Fibroblast of skin of scalp (primary cell): Measurements from ENCODE around the gene BAIAP2L2.
"Not testable (repeated sequence)": the region's sequence is repeated elsewhere in the genome, so short reads cannot be mapped to it uniquely, and the experiment has no call there.

ENCODE experiments used
- DNase-seq: peaks from one replicate; pipeline ENCODE4 v3.0.0-alpha.2; 2013

The BAIAP2L2 gene

DNA sequence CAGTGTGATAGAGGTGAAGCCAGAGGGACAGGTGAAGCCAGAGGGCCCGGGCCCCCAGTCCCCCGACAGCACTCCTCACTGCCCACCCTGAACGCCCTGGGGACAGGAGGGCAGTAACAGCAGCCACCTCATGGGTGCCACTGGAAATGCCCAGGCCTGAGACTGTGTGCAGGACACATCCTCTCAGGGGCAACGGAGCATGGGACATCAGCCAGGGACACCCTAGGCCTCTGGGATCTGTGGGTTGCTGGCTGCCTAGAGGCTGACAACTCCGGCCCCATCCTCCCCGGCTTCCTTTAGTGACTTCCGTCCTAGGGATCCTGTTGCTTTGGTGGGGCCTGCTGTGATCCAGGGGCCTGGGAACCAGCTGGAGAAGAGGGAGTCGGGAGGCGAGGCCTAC is 17.4 kb upstream of the BAIAP2L2 start:
- DNase-seq: no peak

DNA sequence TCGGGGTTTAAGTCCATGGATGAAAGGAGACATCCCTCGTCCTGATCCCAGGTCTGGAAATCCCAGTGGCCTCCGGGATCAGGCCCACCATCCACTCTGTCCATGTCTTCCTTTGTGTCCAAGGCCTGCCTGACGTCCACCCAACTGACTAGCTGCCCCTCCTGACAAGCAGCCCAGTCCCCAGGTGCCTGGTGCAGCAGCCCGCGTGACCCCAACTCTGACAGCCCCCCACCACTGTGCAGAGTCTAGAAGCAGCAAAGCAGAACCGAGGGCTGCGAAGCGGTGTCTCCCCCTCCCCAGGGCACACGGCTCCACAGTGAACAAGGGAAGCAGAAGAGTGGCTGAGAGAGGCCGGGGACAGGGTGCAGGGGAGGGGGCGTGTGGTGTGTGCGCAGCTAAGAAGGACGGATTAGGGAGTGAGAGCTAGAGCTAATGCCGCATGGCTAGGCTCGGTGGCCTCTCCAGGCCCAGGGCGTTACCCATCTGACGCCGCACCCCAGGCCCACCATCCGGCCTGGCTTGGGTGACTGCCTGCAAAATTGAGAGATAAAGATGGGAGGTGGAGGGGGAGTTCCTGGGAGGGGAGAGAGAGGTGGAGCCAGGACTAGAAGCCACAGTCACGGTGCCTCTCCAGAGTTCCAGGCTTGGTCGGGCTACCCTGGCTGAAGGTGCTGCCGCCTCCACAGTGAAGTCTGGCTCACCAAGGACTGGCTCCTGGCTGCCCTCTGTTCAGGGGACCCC is 16.6 kb upstream of the BAIAP2L2 start:
- no peak for DNase-seq

DNA sequence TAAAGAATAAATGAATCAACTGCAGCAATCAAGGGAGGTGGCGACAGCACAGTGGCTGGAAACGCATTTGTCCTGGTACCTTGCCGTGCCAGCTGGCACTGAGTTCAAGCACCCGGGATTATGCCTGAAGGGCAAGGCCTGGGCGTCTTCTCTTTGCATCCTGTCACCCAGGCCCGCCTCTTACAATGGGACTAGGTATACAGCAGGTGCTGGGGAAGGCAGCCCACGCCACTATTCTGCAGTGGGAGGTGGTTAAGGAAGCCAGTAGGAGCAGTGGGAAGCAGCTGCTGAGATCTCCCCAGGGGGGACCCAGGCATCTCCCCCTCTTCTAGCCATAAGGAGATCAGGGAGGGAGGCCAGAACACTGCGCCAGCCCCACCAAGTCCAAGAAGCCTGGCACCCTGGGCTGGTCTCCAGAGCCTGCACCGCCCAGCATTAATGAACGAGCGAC is 15.3 kb upstream of the BAIAP2L2 start:
- DNase-seq: no peak

DNA sequence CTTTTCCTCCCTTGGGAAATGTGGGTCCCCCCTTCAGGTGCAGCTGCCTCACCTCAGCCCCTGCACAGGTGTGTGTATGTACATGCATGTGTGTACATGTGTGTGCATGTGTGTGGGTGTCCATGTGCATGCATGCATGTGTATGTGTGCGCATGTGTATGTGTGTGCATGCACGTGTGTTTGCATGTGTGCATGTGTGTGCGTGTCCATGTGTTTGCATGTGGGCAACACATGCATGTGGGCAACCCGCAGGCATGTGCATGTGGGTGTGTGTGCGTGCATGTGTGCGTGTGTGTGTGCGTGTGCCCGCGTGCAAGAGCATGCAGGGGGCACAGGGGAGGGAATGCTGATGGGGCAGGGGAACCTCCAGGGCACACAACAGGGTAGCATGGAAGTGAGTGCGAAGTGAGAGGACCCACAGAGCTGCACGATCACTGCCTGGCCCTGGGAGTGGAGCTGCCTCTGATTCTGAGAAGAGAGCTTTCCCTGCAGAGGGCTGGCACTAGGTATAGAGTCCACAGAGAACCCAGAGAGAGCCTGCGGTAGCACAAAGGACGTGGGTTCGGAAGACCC is 14.6 kb upstream of the BAIAP2L2 start:
- no peak for DNase-seq

DNA sequence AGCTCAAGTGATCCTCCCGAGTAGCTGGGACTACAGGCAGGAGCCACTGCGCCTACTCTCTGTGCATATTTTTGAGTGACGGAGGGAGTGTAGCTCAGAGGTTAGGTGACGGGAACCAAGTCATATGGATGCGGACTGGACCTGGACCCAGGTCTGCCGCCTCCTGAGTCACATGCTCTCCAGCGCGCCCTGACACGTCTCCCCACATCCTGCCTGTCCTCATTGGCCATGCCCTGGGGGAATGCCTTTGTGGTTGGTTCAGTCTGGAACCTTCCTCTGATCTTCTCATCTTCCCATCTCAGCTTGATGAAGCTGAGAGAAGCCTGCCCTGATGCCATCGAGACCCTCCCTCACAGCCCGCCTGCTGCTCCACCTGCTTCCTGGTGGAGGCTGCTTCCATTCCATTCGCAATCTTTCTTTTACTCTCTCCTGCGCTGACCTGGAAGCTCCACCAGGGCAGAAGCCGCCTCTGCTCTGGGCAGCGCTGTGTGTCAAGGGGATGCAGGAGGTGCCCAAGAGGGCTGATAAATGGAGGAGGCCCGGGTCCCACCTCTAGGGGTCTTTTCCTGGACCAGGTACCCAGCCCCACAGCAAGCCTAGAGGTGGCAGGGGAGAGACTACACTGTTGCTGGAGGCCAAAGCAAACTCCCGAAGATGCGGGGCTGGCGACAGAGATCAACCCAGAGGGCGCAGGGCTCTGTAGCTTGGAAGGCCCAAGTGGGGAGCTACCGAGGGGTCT is 13.9 kb upstream of the BAIAP2L2 start:
- DNase-seq: no peak

DNA sequence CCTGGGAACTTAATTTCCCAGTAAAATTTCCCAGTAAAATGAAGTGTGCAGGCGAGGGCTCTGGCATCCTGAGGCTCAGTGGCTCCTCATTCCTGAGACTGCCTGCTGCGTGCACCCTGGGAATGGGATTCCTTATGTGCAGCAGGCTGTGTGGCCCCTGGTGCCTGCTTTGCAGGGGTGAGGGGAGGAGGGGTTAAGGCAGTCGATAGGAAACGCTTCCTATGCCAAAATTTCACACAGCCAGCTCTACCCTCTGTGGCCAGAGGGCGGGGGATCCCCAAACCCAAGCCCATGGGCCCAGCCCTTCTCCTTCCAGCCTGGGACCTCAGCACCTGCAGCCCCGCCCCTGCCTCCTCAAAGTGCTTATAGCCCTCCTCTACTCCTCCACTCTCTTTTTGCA is 12.1 kb upstream of the BAIAP2L2 start:
- no peak for DNase-seq

DNA sequence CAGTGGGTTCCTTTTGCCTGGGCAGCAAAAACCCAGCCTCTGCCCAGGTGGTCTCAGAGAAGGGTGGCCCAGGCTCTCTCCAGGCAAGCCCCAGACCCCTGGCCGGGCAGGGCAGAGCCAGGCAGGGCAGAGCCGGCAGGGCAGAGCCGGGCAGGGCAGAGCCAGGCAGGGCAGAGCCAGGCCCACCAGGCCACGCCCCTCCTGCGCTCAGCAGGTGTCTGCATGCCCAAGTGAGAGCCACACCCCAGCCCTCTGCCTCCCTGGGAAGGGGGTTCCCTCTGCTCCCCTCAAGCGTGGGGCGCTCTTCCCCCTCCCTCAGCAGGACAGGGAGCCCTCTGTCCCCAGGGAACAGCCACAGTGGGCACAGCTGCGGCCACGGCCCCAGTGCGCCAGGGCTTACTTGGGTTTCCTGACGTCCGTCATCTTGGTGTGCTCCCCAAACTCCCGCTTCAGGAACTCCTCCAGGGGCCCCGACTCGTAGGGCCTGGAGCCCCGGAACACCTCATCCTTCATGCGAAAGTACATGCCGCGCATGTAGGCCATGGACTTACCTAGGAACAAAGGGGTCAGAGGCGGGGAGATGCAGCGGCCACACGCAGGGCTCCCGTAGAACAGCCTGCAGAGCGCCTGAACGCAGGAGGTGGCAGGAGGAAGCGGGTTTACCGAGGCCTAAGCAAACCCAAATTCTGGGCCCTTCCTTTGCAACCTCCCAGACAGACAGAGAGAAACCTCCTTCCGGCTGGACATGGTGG is 10.1 kb upstream of the BAIAP2L2 start:
- DNase-seq: no peak

DNA sequence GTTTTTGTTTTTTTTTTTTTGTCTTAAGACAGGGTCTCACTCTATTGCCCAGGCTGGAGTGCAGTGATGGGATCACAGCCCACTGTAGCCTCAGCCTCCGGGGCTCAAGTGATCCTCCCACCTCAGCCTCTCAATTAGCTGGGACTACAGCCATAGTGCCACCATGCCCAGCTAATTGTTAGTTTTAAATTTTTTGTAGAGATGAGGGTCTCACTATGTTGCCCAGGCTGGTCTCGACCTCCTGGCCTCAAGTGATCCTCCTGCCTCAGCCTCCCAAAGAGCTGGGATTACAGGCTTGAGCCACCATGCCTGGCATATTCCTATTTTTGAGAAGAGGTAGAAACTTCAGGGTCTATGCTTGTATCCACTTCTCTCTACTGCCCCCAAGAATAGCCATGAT is 8.3 kb upstream of the BAIAP2L2 start:
- DNase-seq: not testable (repeated sequence)

DNA sequence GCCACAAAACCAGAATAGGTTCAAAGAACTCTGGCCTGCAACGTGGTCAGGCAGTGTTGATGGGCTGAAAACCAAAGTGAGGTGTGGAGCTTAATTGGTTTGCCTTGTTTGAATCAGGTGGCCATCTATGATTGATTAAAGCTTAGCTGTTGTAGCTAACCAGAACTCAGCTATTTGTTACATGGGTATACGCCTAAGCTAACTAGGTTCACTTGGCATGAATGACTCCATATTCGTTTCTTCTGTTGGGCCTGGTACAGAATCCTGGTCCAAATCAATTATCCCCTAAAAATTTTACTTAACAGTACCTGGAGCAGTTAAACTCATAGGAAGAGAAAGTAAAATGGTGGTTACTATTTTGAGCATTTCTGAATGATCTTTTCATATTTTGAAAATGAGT is 7.7 kb upstream of the BAIAP2L2 start:
- DNase-seq: no peak

DNA sequence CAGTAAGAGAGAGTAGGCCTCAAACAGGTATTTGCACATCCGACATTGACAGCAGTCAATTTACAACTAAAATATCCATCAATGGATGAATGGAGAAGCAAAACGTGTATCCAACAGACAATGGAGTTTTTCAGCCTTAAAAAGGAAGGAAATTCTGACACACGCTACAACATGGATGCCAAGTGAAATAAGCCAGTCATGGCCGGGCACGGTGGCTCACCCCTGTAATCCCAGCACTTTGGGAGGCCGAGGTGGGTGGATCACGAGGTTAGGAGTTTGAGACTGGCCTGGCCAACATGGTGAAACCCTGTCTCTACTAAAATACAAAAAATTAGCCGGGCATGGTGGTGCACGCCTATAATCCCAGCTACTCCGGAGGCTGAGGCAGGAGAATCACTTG is 7.1 kb upstream of the BAIAP2L2 start:
- DNase-seq: not testable (repeated sequence)

DNA sequence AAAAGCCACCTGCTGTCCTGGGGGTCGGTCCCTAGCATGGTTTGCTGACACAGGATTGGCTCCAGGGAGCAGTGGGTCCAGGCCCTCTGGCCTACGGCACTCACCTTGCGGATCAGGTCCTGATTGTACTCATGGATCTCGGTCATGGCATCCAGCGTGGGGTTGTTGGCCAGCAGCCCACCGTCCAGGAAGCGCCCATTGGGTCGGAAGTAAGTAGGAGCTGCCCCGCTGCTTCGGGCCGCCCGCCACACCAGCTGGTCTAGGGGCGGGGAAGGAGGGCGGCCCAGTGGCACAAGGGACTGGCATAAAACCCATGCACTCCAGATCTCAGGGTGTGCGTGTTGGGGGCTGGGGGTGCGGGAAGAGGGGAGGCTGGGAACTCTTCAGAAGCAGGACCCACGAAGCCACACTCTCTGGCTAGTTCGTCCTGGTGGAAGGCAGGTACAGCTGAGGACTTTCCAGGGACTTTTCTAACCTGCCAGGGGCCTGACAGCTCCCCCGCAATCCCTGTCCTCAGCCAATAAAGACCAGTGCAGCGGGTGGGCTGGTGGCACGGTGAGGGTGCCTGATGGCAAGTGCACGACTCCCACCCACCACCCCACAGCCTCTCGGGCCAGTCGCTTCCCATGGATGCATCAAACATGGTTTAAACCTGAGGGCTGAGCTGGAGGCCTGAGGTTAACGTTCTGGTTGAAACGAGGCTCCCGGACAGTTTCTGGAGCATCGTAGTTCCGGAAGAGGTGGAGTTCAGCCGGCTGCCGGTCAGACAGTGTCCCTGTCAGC is 5.1 kb upstream of the BAIAP2L2 start:
- no peak for DNase-seq

DNA sequence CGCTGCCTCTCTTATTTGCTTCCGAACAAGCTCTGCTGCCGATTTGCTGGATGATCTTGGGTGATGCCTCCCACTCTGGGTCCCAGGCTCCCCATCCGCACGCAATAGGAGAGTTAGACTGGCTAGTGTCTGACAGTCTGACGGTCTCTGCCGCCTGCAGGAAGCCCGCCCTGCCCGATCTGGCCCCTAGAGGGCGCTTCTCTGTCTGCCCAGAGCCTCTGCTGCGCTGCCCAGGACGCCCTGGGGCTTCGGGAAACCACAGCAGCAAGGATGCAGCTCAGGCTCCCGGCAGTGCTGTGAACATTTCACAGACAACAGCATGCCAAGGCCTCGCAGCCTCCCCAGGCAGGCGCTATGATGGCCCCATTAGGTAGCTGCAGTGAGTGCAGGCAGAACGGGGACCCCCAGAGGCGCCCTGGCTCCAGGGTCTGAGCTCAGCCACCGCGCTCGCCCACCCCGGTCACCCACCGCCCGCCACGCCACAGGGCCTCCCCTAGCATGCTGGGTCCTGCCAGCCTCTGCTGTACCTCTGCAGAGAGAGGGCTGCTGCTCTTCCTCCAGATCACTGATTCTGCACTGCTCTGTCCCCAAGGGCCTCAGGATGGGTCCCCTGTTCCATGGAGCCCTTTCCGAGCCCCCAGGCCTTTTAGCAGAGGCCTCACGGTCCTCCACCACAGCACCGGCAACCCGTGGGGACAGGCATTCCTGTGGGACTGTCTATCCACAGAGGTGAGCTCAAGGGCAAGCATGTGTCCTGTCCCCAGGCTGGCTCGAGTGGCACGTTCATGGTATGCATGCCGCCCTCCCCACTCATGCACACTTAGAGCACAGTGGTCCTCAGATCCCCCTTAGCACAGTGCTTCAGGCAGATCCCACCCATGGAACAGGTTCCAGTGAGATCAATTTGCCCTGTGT is 4.3 kb upstream of the BAIAP2L2 start:
- DNase-seq: peak; percentile 86

DNA sequence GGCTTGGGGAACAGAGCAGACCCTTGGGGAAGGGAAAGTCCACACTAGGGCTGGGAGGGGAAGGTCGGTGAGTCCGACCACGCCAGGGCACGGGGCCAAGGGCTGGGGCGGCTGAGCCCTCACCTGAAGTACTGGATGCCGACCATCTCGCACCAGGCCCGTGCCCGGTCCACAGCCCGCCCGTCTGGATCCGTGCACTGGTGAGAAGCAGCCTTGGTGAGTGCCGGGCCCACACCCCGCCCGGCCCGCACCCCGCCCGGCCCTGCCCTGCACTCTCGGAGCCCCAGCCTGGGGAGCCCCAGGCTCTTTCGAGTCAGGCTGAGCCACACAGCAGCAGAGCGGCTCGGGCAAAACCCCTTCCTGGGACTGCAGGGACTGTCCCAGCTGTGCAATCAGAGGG is 1.9 kb upstream of the BAIAP2L2 start:
- no peak for DNase-seq

DNA sequence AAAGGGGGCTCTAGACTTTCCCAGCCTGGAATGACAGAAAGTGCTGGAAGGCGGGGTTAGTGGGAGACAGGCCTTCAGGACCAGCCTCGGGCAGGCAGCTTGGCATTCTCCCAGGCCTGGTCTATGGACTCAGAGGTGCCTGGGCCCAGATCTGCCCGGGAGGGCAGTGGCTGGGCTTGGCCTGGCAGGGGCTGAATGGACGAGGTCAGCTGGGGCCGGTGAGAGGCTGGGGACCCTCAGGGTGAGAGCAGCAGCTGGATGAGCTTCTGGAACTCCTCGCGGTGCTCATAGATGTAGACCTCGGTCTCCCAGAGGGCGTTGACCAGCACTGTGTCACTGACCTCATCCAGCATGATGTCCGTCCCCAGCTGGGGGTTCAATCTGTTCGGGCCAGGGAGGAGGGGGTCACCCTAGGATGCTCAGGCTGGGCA is 1.5 kb upstream of the BAIAP2L2 start:
- DNase-seq: no peak

DNA sequence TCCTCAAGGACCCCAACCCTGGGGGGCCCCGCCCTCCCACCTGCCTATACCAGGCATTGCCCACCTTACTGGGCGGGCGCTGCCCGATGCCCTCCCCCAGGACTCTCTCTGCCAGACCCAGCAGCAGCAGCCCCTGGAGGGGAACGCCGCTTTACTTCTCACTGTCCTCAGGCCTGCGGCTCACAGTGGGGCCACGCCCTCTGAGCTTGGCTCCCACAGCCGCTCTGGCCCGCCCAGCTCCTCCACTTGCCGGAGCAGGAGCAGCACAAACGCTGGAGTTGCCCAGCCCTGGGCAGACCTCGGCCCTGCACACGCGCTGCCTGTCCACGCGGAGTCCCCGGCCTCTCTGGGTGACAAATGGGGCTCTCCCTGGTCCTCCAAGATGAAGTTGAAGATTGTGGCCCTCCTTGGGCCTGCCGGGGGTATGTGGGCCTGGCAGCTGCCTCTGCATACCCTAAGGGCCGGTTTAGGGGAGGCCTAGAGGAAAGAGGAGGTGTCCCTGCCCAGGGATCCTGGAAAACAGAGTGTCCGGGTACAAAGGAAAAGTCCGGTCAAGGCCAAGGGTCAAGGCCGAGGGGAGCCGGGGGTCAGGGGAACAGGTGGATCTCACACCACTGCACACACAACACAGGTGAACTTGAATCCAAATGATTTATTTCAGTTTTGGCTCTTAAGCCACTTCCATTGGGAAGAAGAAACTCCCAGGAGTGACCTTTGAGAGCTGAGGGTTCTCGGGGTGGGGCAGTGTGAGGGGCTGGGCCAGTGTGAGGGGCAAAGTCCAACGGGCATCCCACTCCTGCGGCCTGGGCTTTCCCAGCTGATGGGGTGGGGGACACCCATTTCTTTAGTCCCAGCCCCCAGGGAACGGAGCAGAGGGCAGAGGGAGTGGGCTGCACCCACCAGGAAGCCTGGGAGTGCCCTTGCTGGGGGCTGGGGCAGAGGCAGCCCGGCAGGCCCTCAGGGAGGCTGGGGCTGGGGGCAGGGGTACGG is 674 bp upstream of the BAIAP2L2 start:
- no peak for DNase-seq

DNA sequence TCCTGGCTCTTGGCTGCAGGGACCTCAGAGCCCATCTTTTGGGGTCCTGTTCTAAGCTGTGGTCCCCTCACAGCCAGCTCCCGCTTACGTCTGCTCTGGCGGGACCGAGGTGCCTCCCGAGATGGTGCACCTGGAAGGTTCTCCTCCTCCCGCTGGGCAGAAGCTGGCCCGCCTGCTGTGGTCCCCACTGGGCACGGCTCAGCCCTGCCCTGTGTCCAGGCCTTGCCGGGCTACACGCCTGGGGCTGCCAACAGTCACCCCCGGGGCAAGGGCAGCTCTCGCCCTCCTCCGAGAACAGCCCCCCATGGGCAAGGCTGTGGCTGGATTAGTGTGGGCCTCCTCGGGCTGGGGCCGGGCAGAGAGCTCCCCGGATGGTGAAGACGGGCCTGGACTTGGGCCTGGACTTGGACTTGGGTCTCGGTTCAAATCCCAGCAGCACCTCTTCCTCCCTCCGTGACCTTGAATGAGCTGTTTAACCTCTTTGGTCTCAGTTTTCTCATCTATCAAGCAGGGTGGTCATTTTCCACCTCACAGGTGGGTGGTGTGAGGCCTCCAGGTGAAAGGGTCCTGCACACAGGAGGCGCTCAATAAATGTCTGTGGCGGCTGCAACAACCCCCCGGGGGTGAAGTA is 998 bp downstream of the BAIAP2L2 start:
- DNase-seq: no peak

DNA sequence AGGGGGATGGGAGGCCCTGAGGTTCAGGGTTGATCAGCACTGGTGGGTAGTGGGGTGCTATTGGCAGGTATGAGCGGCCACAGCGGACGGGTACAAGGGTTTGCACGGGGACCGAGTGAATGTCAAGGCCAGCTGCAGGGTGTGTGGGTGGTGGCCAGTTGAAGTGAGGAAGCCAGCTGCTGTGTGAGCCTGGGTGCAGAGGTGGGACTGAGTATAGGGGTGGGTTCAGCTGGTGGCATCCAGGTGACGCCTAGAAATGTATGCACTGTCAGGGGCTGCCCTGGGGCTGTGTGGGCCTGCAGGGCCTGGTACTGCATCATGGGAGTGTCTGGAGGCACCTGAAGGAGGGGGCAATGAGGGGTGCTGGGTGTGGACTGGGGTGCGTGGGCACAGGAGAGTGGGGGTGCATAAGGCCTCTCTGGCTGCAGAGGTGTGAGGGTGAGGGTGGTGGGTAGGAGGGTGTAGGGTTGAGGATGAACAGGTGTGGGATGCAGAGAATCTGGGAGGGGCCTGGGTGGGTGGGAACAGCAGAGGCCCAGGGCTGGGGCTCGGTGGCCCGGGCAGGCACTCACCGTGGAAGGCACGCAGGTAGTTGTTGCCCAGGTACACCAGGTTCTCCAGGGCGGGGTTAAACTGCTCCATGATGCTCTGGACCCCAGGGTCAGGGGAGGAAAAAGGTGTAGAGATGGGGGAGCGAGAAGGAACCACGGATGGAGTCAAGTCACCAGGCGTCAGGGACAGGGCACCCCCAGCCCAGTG is 1.7 kb downstream of the BAIAP2L2 start:
- no peak for DNase-seq

DNA sequence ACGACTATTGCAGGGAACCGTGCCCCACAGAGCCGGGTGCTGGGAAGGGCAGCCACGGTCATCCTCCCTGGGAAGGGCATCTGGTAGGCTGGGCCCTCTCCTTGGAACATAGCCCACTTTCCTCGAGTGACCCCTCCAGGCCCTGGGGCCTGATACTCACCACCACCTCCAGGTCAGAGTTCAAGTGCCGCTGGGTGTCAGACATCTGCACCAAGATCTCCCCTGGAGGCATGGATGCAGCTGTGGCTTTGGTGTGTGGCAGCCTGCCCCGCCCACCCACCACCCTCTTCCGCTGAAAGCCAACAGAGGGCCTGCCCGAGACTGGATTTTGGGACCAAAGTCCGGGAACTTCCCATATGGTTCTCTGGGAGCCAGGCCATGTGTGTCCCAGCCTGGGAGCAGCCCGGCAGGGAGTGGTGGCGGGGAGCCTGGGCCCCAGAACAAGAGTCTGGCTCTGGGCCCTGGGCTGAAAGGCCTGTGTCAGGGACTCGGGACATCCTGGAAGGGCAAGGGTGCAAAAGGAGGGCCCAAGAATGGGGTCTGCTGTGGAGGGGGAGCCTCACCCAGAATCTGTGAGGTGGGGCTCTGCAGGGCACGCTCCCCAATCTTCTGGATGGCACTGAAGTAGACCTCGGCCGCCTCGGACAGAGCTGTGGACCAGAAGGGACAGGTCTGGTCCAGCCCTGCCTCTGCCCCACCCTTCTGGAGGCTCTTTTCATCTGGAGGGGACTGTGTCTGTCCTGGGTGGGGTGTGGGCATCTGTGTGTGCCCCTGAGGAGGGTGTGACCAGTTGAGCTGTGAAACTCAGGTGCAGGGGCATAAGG is 2.6 kb downstream of the BAIAP2L2 start:
- peak; percentile 11 for DNase-seq
